Left ventricle myocardium inferior (tissue), 1 donor: ENCODE results near the gene PIK3R4. TPM values are rescaled to one million over a fixed set of nuclear protein-coding genes. Genes with fewer than 3 reads are reported as not detected.

Experiments used
- DNase-seq: peaks from one replicate; pipeline ENCODE4 v3.0.0-alpha.2; 2020
- H3K27ac ChIP-seq: fragments of 200-600 bp; replicated peaks from 2 replicates; pipeline ENCODE4 v1.8.0; 2021
- H3K27me3 ChIP-seq: fragments of 200-600 bp; 2 replicates; pipeline ENCODE4 v1.8.0; 2021; ENCODE audit warnings: low read depth
- H3K36me3 ChIP-seq: fragments of 200-600 bp; 2 replicates; pipeline ENCODE4 v1.8.0; 2021
- H3K4me1 ChIP-seq: fragments of 200-600 bp; 2 replicates; pipeline ENCODE4 v1.8.0; 2021
- H3K4me3 ChIP-seq: fragments of 200-600 bp; 2 replicates; pipeline ENCODE4 v1.8.0; 2021; ENCODE audit warnings: mild to moderate bottlenecking, moderate library complexity
- H3K9me3 ChIP-seq: fragments of 200-600 bp; replicated peaks from 2 replicates; pipeline ENCODE4 v1.8.0; 2021
- CTCF ChIP-seq: fragments of 200-600 bp; IDR thresholded peaks from 2 replicates; pipeline ENCODE4 v1.8.0; 2021; ENCODE audit warnings: antibody characterized with exemption, mild to moderate bottlenecking, borderline replicate concordance
- intact Hi-C: fragments of 100-400 bp; cut with micrococcal nuclease; formaldehyde crosslinking; loops from one replicate; pipeline ENCODE4 v1.11.0; 2022
- total RNA-seq: library from RNA; stranded (reverse); fragmentation: NEBNext Ultra II Directional; extraction: Animal tissue kit (Norgen Biotek cat#: 25700); gene quantifications from one replicate; pipeline ENCODE4 v1.2.1, GENCODE V29; 2021
- donor health status: DM: no; HTN: yes; CAD: no; lungs with severe emphysema.

The PIK3R4 gene
- total RNA-seq, 1 donor from 2014 or later = 13.8 TPM

DNA sequence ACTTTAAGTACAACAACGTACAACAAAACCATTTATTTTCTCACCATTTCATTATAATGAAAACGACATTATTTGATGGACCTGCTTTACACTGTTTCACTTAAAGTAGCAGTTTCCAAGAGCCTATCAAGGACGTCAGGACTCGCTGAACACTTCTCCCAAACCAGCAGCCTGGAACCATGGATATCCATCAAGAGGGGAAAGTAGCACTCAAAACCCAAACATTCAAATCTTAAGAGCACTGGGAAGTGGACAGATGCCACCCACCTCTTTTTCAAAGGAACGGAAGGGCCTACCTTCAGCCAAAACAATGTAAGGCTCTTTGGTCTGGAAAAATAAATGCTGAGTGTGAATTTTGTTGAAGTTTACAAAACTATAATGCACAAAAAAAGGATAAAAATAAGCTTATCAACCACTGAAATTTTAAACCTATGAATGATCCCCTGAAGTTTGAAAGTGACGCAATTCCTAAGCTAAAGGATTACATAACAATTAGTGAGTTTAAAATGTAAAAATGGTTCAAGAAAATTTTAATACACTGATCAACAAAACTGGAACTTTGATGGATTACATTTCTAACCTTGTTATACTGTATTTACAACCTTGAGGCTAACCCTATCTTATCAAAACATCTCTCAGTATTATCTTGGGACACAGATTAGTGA, 4.6 kb downstream of the PIK3R4 start:
- Histone ChIP-seq H3K4me3 (no peak overlapping the region), H3K27me3 (no peaks in the 10 kb centered on the region), H3K4me1 (peaks cover 67% of the 10 kb centered on the region), H3K36me3 (peaks cover 29% of the 10 kb centered on the region), H3K9me3 (no peaks in the 10 kb centered on the region), H3K27ac (no peak overlapping the region)
- intact Hi-C loops = no loop called here
- no peak for DNase-seq
- no peak for TF ChIP-seq CTCF

DNA sequence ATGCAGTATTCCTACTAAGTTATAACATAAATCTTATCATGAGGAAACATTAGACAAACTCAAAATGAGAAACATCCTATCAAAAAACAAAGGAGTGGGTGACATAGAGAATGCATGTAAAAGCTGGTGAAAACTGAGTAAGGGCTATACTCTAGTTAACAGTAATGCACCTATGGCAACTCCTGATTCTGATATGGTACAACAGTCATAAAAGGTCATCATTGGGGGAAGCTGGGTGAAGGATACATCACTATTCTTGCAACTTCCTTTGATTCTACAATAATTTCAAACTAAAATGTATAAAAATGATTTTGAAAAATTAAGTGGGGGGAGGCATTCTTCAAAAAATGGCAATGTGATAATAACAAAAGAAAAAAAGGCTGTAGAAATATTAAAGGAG, 6.8 kb downstream of the PIK3R4 start:
- no peak for DNase-seq
- H3K36me3 ChIP-seq = peaks cover 38% of the 10 kb centered on the region
- intact Hi-C loops = no loop called here
- H3K4me3 ChIP-seq = no peak overlapping the region
- no peak for TF ChIP-seq CTCF
- no peaks in the 10 kb centered on the region for H3K9me3 ChIP-seq
- no peak overlapping the region for H3K27ac ChIP-seq
- peaks cover 46% of the 10 kb centered on the region for H3K4me1 ChIP-seq
- no peaks in the 10 kb centered on the region for H3K27me3 ChIP-seq

DNA sequence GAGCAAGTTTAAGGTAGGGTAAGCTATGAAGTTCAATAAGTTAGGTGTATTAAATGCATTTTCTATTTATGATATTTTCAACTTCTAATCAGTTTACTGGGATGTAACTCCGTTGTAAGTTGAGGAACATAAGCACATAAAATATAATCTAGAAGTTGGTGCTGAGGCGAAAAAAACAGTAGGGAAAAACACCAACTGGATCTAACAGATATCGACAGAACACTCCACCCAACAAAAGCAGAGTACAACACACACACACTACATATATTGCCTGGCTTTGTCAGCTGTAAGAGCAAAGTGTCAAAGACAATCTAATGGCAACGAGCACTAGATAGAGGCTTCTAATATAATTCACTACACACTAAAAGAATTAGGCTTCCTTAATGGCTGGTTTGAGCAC, 8.4 kb downstream of the PIK3R4 start:
- no peak for TF ChIP-seq CTCF
- no peak overlapping the region for H3K27ac ChIP-seq
- no peaks in the 10 kb centered on the region for H3K27me3 ChIP-seq
- intact Hi-C loops = no loop called here
- peaks cover 30% of the 10 kb centered on the region for H3K4me1 ChIP-seq
- H3K4me3 ChIP-seq = no peak overlapping the region
- H3K9me3 ChIP-seq = no peaks in the 10 kb centered on the region
- no peak for DNase-seq
- H3K36me3 ChIP-seq = peaks cover 39% of the 10 kb centered on the region

DNA sequence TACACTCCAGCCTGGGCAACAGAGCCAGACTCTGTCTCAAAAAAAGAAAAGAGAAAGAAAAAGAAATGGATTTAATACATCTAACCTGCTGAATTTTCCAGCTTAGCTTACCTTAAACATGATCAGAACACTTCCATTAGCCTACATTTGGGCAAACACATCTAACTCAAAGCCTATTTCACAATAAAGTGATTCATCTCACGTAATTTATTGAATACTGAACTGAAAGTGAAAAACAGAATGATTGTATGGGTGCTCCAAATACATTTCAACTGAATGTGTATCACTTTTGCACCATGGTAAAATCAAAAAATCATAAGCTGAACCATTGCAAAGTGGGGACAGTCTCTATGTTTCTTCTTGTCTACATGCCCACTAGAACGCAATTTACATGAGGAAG, 9.0 kb downstream of the PIK3R4 start:
- H3K27ac ChIP-seq = no peak overlapping the region
- no peak for TF ChIP-seq CTCF
- no peak overlapping the region for H3K4me3 ChIP-seq
- H3K4me1 ChIP-seq = peaks cover 24% of the 10 kb centered on the region
- H3K27me3 ChIP-seq = no peaks in the 10 kb centered on the region
- no peaks in the 10 kb centered on the region for H3K9me3 ChIP-seq
- no peak for DNase-seq
- peaks cover 43% of the 10 kb centered on the region for H3K36me3 ChIP-seq
- intact Hi-C loops = no loop called here

- TF ChIP-seq CTCF = no peak
- Histone ChIP-seq H3K4me3 (no peak overlapping the region), H3K27ac (no peak overlapping the region), H3K4me1 (peaks cover 5% of the 10 kb centered on the region), H3K36me3 (peaks cover 39% of the 10 kb centered on the region), H3K9me3 (no peaks in the 10 kb centered on the region), H3K27me3 (no peaks in the 10 kb centered on the region)
- no peak for DNase-seq
- intact Hi-C loops = no loop called here
Measured at GRCh38 chr3:130733236-130733875, 13.3 kb downstream of the PIK3R4 start.
